OCI-M1 (cell line): ENCODE results near the gene TTC24.

Experiments
- DNase-seq: peaks from one replicate; lab custom pipeline; 2025; lab: John Stamatoyannopoulos, UW

The TTC24 gene

GRCh38 chr1:156554971-156555370 is 24.6 kb upstream of the TTC24 start:
- no peak for DNase-seq

GRCh38 chr1:156555715-156556114 is 23.8 kb upstream of the TTC24 start:
- no peak for DNase-seq

- DNase-seq, result no peak
Measured at GRCh38 chr1:156556354-156556753, 23.2 kb upstream of the TTC24 start.

- no peak for DNase-seq
Measured at GRCh38 chr1:156559086-156559796, 20.3 kb upstream of the TTC24 start.

- no peak for DNase-seq
Measured at GRCh38 chr1:156559797-156560385, 19.6 kb upstream of the TTC24 start.

- no peak for DNase-seq
Measured at GRCh38 chr1:156560585-156561163, 18.8 kb upstream of the TTC24 start.

- DNase-seq, result no peak
Measured at GRCh38 chr1:156565519-156565918, 14.0 kb upstream of the TTC24 start.

- DNase-seq, result no peak
Measured at GRCh38 chr1:156566436-156566835, 13.1 kb upstream of the TTC24 start.

- DNase-seq, result peak; percentile 52
Measured at GRCh38 chr1:156571261-156571852, 8.2 kb upstream of the TTC24 start.

GRCh38 chr1:156571919-156572662 is 7.4 kb upstream of the TTC24 start, which contains the start of gene IQGAP3:
IQGAP3 (minus strand) TSS chr1:156572565; CDS start chr1:156572529, 36 bp downstream.
- peak; percentile 89 for DNase-seq

GRCh38 chr1:156572663-156573018 is 6.9 kb upstream of the TTC24 start:
- DNase-seq, result no peak

- no peak for DNase-seq
Measured at GRCh38 chr1:156574039-156574633, 5.4 kb upstream of the TTC24 start.

GRCh38 chr1:156577550-156577949 is 2.0 kb upstream of the TTC24 start:
- no peak for DNase-seq

- no peak for DNase-seq
Measured at GRCh38 chr1:156578055-156578454, 1.5 kb upstream of the TTC24 start.

- DNase-seq, result no peak
Measured at GRCh38 chr1:156581661-156582387, 2.3 kb downstream of the TTC24 start.

- DNase-seq, result no peak
Measured at GRCh38 chr1:156582388-156583017, 3.0 kb downstream of the TTC24 start.

GRCh38 chr1:156583821-156584622 is 4.5 kb downstream of the TTC24 start:
- DNase-seq, result peak; percentile 93

GRCh38 chr1:156584813-156585212 is 5.3 kb downstream of the TTC24 start:
- DNase-seq, result no peak

- no peak for DNase-seq
Measured at GRCh38 chr1:156586323-156586722, 6.8 kb downstream of the TTC24 start.

GRCh38 chr1:156586892-156587477 is 7.5 kb downstream of the TTC24 start:
- no peak for DNase-seq
